ENCODE data around the gene NR3C1. TPM values are rescaled to one million over a fixed set of nuclear protein-coding genes. Genes with fewer than 3 reads are reported as not detected.

NR3C1 gene
- total RNA-seq, 1 donor from 2014 or later: 62.7 TPM

DNA sequence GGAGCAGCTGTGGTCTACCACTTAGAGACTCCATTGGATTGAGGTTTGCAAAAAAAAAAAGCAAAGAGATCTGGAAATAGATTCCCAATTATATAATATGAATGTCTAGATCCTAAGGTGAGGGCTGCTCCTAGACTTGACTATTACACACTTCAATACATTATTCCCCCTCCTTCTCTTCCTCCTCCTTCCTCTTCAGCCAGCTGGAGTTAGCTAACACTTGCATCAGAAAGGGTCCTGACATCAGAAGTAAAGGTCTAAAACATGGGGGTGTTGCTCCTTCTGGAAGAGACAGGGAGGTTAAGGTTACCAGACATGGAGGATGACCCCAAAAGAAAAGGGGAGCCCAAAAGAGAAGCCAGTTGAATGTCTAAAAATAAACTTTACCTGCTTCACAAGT, 12.9 kb upstream of the NR3C1 start:
- no peaks in the 10 kb centered on the region for H3K9me3 Mint-ChIP-seq
- no peak overlapping the region for H3K27ac Mint-ChIP-seq
- H3K27me3 Mint-ChIP-seq (ENCODE audit: insufficient read depth): peaks cover 5% of the 10 kb centered on the region
- no peaks in the 10 kb centered on the region for H3K36me3 Mint-ChIP-seq (ENCODE audit: low read depth)
- DNase-seq (ENCODE audit: low spot score): no peak
- H3K4me3 Mint-ChIP-seq: no peak overlapping the region
- peaks cover 12% of the 10 kb centered on the region for H3K4me1 Mint-ChIP-seq (ENCODE audit: low read depth)
- intact Hi-C loops (cut with micrococcal nuclease): loop anchor here (10.0 kb wide), 1 partner anchor 612 kb away; no protein-coding TSS in a partner anchor

DNA sequence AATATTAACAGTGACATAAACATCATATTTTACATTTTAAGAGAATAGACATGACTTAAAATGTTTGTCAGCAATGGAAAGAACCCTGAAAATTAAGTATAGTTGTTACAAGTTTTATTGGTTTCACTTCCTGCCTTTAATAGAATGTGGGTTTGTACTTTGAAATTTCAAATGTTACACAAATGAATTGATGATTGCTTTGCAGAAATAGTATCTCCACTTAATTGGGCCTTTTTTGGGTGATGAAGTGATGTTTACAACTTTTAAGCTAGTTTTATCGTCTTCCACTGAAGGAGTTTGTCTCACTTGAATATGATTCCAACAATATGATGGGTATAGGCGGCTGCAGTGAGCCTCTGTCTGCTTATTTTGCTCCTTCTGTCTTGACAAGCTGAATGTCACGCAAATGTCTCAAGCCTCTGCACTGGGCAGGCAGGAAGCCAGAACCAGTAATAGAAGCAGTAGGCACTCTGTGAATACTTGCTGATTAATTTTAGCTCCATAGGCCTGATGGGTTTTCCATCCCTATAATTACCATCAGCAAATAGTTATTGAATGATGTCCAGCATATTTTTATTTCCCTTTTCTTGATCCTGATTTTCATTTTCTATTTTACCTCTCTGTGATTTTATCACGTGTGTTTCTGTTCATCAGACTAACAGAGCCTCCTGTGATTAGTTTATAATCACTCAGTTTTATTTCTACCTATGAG, 10.6 kb upstream of the NR3C1 start:
- intact Hi-C loops (cut with micrococcal nuclease): loop anchor here (10.0 kb wide), 1 partner anchor 609 kb away; no protein-coding TSS in a partner anchor

DNA sequence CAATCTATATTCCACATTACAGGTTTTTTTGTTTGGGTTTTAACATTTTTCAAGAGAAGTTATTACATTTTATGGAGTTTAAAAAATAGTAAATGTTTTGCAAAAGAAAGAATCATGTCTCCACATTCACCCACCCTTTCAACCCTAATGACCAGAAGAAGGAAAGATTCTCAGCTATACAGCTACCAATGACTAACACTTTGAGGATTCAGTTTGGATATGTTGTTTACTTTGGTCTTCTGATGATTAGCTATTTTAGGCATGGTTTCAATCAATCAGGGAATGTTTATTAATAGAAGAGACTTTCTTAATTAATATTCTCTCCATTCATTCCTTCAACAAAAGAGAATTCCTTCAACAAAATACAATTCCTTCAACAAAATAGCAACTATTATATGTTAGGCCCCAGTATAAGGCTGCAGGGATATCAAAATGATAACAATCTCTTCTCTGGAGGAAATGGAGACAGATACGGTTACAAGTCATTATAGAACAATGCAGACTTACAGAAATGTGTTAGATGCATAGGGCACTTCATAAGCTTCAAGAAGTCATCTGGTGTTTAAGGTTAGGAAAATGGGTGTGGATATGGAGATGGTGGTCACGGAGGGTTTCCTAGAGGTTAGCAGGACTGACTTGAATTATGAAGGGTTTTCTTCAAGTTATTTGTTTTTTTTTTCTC, 9.3 kb upstream of the NR3C1 start:
- Mint-ChIP-seq H3K4me1 (ENCODE audit: low read depth) (peaks cover 3% of the 10 kb centered on the region), H3K36me3 (ENCODE audit: low read depth) (peaks cover 2% of the 10 kb centered on the region), H3K27me3 (ENCODE audit: insufficient read depth) (peaks cover 5% of the 10 kb centered on the region), H3K4me3 (no peak overlapping the region), H3K27ac (no peak overlapping the region), H3K9me3 (no peaks in the 10 kb centered on the region)
- DNase-seq (ENCODE audit: low spot score): no peak
- intact Hi-C loops (cut with micrococcal nuclease): loop anchor here (10.0 kb wide), 1 partner anchor 608 kb away; no protein-coding TSS in a partner anchor

More for the DNA sequence above, 10.6 kb upstream of the NR3C1 start:
- Mint-ChIP-seq H3K4me3 (no peak overlapping the region), H3K4me1 (ENCODE audit: low read depth) (peaks cover 12% of the 10 kb centered on the region), H3K27ac (no peak overlapping the region), H3K36me3 (ENCODE audit: low read depth) (peaks cover 2% of the 10 kb centered on the region), H3K9me3 (no peaks in the 10 kb centered on the region), H3K27me3 (ENCODE audit: insufficient read depth) (peaks cover 5% of the 10 kb centered on the region)
- DNase-seq (ENCODE audit: low spot score): no peak

DNA sequence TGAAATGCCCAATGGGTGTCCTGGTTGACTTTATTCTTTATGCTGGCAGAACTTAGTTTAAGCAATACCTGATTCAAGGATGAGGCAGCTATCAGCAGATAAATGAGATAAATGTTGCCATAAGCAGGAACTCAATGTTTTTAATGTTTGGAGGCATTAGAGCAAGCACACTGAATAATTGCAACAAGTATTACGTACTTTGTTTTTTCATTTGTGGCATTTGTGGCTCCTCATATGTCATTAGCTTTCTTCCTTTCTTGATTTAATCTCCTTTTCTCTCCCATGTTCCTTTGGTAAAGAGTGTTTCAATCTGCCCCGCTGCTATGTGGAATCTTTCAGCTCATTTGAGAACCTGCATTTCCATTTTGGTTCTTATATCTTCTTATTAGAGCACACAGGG, 6.4 kb upstream of the NR3C1 start:
- no peak overlapping the region for H3K27ac Mint-ChIP-seq
- no peak overlapping the region for H3K4me3 Mint-ChIP-seq

DNA sequence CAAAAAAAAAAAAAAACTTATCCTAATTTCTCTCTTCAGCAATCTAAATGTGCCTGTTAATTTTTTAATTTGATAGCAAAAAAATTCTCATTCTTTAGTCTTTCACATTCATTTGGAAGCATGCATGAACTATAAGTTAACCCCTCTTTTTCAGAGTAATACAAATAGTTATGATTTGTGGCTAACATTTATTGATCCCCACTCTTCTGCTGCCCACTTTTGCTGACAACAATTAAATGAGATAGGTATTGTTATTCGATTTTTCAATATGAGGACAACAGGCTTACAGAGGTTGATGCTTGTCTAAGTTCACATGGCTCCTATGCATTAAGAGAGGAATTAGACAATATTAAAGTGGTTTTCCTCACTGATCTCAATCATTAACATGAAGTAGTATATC, 2.9 kb upstream of the NR3C1 start:
- Mint-ChIP-seq H3K27me3 (ENCODE audit: insufficient read depth) (no peaks in the 10 kb centered on the region), H3K4me1 (ENCODE audit: low read depth) (peaks cover 22% of the 10 kb centered on the region), H3K36me3 (ENCODE audit: low read depth) (peaks cover 7% of the 10 kb centered on the region), H3K4me3 (peak overlapping the region; percentile 75), H3K9me3 (no peaks in the 10 kb centered on the region), H3K27ac (peak overlapping the region; percentile 88)
- intact Hi-C loops (cut with micrococcal nuclease): no loop called here
- no peak for DNase-seq (ENCODE audit: low spot score)

More for the DNA sequence above, 6.4 kb upstream of the NR3C1 start:
- peaks cover 6% of the 10 kb centered on the region for H3K36me3 Mint-ChIP-seq (ENCODE audit: low read depth)
- H3K9me3 Mint-ChIP-seq: no peaks in the 10 kb centered on the region
- peaks cover 5% of the 10 kb centered on the region for H3K27me3 Mint-ChIP-seq (ENCODE audit: insufficient read depth)
- peaks cover 12% of the 10 kb centered on the region for H3K4me1 Mint-ChIP-seq (ENCODE audit: low read depth)
- intact Hi-C loops (cut with micrococcal nuclease): loop anchor here (10.0 kb wide), 1 partner anchor 605 kb away; no protein-coding TSS in a partner anchor
- DNase-seq (ENCODE audit: low spot score): no peak

DNA sequence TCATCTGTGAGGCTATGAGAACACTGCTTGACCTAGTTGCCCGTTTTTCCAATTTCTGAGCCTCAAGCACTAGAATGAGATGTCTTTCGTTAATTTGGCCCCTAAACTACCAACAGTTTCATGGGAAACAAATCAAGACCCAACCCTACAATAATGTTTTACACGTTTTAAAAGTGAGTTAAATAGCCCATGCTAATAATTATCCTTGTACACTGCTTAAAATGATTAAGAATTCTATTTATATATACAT, 2.3 kb upstream of the NR3C1 start:
- peaks cover 28% of the 10 kb centered on the region for H3K4me1 Mint-ChIP-seq (ENCODE audit: low read depth)
- H3K27ac Mint-ChIP-seq: peak overlapping the region; percentile 99
- no peaks in the 10 kb centered on the region for H3K27me3 Mint-ChIP-seq (ENCODE audit: insufficient read depth)
- peaks cover 13% of the 10 kb centered on the region for H3K36me3 Mint-ChIP-seq (ENCODE audit: low read depth)
- DNase-seq (ENCODE audit: low spot score): no peak
- intact Hi-C loops (cut with micrococcal nuclease): loop anchor here (1.0 to 2.0 kb wide), 4 partner anchors 13 to 563 kb away; no protein-coding TSS in a partner anchor
- H3K4me3 Mint-ChIP-seq: peak overlapping the region; percentile 95
- H3K9me3 Mint-ChIP-seq: no peaks in the 10 kb centered on the region

DNA sequence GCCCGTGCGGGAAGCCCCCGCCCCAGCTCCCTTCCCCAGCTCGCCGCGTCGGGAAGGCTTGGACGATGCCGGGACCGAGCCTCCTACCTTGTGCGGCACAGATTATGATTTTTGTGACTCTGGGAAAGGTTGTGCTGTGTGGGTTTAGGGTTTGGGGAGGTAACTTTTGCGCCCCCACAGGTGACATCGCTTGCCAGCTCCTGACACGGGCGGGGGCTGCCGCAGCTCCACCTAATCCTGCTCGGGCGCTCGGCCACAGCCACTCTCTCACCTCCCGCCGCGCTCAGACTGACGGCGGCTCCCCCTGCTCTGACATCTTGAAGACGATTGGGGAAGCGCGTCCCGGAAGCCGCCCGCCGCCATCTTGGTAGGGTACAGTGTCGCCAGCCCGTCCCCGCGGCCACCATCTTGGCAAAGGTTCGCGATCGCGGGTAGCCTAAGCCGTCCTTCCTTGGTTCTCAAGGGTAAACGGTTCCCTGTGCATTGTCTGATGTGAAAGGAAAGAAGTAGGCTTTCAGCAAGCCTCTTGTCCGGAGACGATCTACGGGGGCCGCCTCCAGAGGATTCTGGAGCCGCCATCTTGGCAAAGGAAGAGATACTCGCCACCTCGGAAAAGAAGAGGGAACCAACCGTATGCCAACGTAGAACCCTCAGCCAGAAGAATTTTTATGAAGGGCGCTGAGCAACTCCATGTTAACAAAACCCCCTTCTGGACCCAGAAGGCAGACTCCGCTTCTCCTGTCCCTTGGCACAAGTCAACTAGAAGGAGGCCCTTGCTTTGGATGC, 1.8 kb upstream of the NR3C1 start:
- DNase-seq (ENCODE audit: low spot score): peak; percentile 81
- Mint-ChIP-seq H3K4me1 (ENCODE audit: low read depth) (peaks cover 34% of the 10 kb centered on the region), H3K9me3 (no peaks in the 10 kb centered on the region), H3K27me3 (ENCODE audit: insufficient read depth) (no peaks in the 10 kb centered on the region), H3K27ac (peak overlapping the region; percentile 99), H3K36me3 (ENCODE audit: low read depth) (peaks cover 18% of the 10 kb centered on the region), H3K4me3 (peak overlapping the region; percentile 95)
- intact Hi-C loops (cut with micrococcal nuclease): loop anchor here (1.0 to 2.0 kb wide), 4 partner anchors 13 to 564 kb away; no protein-coding TSS in a partner anchor

DNA sequence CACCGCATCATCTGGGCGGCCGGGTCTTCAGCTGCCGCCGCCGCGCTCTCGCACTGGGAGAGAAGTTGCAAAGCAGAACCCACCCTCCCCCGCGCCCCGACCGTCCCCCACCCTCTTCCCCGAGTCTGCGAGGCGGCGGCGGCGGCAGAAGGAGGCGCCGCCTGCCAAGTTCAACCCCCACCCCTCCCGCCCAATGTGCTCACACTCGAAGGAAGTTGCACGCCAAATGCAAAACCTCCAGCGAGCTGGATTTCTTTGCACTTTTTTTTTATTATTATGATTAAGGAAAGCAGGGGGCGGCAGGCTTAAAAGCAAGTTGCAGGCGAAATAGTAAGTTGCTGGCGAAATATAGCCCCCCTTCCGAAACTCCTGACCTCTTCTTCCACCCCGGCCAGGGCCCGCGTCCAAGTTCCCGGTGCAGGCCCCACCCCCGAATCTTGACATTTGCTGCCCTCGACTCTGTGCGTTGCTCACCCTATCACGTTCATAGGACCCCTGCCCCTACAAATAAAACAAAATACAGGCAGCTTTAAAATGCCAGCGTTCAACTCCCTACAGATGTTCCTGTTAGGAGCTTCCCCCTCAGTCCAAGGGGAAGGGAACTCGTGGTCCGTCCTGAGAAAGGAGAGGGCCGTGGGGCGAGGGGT, 1.1 kb upstream of the NR3C1 start:
- H3K36me3 Mint-ChIP-seq (ENCODE audit: low read depth): peaks cover 23% of the 10 kb centered on the region
- peak overlapping the region; percentile 99 for H3K27ac Mint-ChIP-seq
- no peaks in the 10 kb centered on the region for H3K27me3 Mint-ChIP-seq (ENCODE audit: insufficient read depth)
- no peaks in the 10 kb centered on the region for H3K9me3 Mint-ChIP-seq
- peaks cover 41% of the 10 kb centered on the region for H3K4me1 Mint-ChIP-seq (ENCODE audit: low read depth)
- intact Hi-C loops (cut with micrococcal nuclease): loop anchor here (1.0 to 5.0 kb wide), 12 partner anchors 14 to 785 kb away; no protein-coding TSS in a partner anchor
- DNase-seq (ENCODE audit: low spot score): peak; percentile 62
- peak overlapping the region; percentile 95 for H3K4me3 Mint-ChIP-seq

DNA sequence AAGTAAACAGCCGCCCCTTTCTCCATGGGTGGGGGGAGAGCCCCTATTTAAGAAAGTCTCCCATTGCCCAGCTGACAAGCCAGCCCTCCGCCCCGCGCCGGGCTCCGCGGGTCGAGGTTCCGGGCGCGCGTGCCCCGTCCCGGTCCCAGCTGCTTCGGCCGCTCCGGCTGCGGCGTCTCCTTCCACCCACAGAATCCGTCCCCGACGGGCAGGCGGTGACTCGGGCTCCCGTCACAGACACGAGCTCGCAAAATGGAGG, 223 bp downstream of the NR3C1 start:
- no peaks in the 10 kb centered on the region for H3K27me3 Mint-ChIP-seq (ENCODE audit: insufficient read depth)
- peaks cover 34% of the 10 kb centered on the region for H3K36me3 Mint-ChIP-seq (ENCODE audit: low read depth)
- H3K4me3 Mint-ChIP-seq: peak overlapping the region; percentile 78
- intact Hi-C loops (cut with micrococcal nuclease): loop anchor here (1.0 to 5.0 kb wide), 7 partner anchors 50 to 767 kb away; partner anchors contain the start of genes ARHGAP26, KCTD16 and YIPF5
- H3K27ac Mint-ChIP-seq: peak overlapping the region; percentile 87
- no peaks in the 10 kb centered on the region for H3K9me3 Mint-ChIP-seq
- no peak for DNase-seq (ENCODE audit: low spot score)
- peaks cover 54% of the 10 kb centered on the region for H3K4me1 Mint-ChIP-seq (ENCODE audit: low read depth)

DNA sequence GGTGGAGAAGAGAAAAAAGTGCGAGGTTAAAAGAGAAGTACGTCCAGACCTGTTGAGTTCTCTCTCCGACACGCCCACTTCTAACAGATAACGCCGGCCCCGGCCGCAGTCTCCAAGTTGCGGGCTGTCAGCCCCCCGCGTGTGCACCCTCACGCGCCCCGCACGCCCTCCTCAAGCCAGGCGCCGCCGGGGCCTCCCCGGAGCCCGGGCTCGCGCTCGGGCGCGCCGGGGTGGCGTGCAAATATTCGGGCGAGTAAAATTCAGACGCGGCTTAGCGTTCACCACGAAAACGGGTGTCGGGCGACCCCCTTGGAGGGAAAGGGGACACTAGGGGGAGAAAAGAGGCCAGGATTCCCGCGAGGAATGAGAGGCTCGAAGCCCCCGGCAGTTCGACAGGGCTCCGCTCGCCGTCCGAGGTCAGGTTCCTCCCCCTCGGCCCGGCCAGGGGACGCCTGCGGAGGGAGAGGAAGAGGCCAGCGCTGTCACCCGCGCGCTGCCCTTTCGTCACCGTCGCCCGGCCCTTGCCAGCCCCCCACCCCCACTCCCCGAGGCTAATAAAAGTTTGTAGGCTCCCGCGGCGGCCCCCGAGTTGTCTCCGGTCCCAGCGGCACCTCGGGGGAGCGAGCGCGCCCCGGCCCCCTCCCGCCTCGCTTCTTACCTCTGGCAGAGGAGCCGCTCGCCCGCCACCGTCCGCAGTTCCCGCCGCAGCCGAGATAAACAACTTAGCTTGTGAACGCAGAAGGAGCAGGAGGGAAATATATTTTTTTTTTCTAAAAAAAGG, 743 bp downstream of the NR3C1 start:
- no peaks in the 10 kb centered on the region for H3K9me3 Mint-ChIP-seq
- intact Hi-C loops (cut with micrococcal nuclease): loop anchor here (1.0 to 5.0 kb wide), 7 partner anchors 50 to 768 kb away; partner anchors contain the start of genes ARHGAP26, KCTD16 and YIPF5
- H3K27me3 Mint-ChIP-seq (ENCODE audit: insufficient read depth): no peaks in the 10 kb centered on the region
- DNase-seq (ENCODE audit: low spot score): peak; percentile 42
- H3K36me3 Mint-ChIP-seq (ENCODE audit: low read depth): peaks cover 34% of the 10 kb centered on the region
- H3K27ac Mint-ChIP-seq: peak overlapping the region; percentile 80
- H3K4me1 Mint-ChIP-seq (ENCODE audit: low read depth): peaks cover 59% of the 10 kb centered on the region
- H3K4me3 Mint-ChIP-seq: peak overlapping the region; percentile 92

DNA sequence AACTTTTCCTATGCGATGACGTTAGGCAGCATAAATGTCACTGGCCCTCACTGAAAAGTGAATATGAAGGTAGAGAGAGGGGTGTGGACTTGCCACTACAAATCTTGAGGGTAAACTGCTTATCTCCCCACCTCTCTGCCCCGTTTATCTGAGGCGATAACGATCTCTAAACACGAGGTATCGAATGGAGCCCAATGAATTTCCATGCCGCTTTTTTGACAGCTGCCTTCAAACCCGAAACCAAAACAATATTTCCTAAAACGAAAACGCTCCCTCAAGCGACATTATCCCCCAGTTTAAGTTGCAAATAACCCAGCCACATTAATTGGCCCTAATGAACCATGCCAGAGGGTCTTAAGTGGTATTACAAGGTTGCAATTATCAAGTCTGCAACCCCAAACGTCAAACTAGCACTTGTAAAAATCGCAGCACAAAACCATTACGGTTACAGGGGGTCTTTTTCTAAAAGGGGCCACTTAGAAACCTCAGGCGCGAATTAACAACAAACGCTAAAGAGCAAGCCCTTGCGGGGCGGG, 1.4 kb downstream of the NR3C1 start:
- peak; percentile 14 for DNase-seq (ENCODE audit: low spot score)

More for the DNA sequence above, 1.4 kb downstream of the NR3C1 start:
- intact Hi-C loops (cut with micrococcal nuclease): loop anchor here (2.0 to 5.0 kb wide), 4 partner anchors 49 to 479 kb away; no protein-coding TSS in a partner anchor
- no peaks in the 10 kb centered on the region for H3K27me3 Mint-ChIP-seq (ENCODE audit: insufficient read depth)
- H3K9me3 Mint-ChIP-seq: no peaks in the 10 kb centered on the region
- peaks cover 65% of the 10 kb centered on the region for H3K4me1 Mint-ChIP-seq (ENCODE audit: low read depth)
- H3K36me3 Mint-ChIP-seq (ENCODE audit: low read depth): peaks cover 34% of the 10 kb centered on the region
- peak overlapping the region; percentile 80 for H3K27ac Mint-ChIP-seq
- H3K4me3 Mint-ChIP-seq: peak overlapping the region; percentile 92

All from activated T-helper 1 cell treated with anti-CD3 and anti-CD28 coated beads, Interleukin-12 subunit alpha, Interleukin-12 subunit beta, Interleukin-2, Interleukin-4 antibody, amounts not matched to agents 30 ng/mL and 10 ng/mL and 1 ng/mL, durations not matched to agents 14 hours and 24 hours and 36 hours (primary cell).